ENCODE measurements around the gene RAD1.

RAD1 gene

GRCh38 chr5:34886392-34887119 lies 28.7 kb downstream of the RAD1 start:
- Histone ChIP-seq H3K27me3 (ENCODE audit: insufficient read depth, low read length) (no peaks in the 10 kb centered on the region), H3K9me3 (ENCODE audit: insufficient read depth, low read depth, low read length) (no peaks in the 10 kb centered on the region), H3K4me1 (ENCODE audit: insufficient read depth, low read length) (no peaks in the 10 kb centered on the region), H3K4me3 (ENCODE audit: low read length) (no peak overlapping the region), H3K27ac (ENCODE audit: low read length) (no peak overlapping the region), H3K36me3 (ENCODE audit: insufficient read depth, low read depth, low read length) (no peaks in the 10 kb centered on the region), H3K9ac (ENCODE audit: low read depth, low read length) (no peak overlapping the region)

GRCh38 chr5:34881246-34881645 lies 34.1 kb downstream of the RAD1 start:
- H3K4me3 ChIP-seq (ENCODE audit: low read length), result no peak overlapping the region
- no peak overlapping the region for H3K9ac ChIP-seq (ENCODE audit: low read depth, low read length)
- H3K9me3 ChIP-seq (ENCODE audit: insufficient read depth, low read depth, low read length), result peaks cover 4% of the 10 kb centered on the region; the same call in 1 of the 2 replicates
- H3K27ac ChIP-seq (ENCODE audit: low read length), result no peak overlapping the region
- H3K4me1 ChIP-seq (ENCODE audit: insufficient read depth, low read length), result no peaks in the 10 kb centered on the region
- H3K27me3 ChIP-seq (ENCODE audit: insufficient read depth, low read length), result no peaks in the 10 kb centered on the region
- no peaks in the 10 kb centered on the region for H3K36me3 ChIP-seq (ENCODE audit: insufficient read depth, low read depth, low read length)

- no peak overlapping the region for H3K9ac ChIP-seq (ENCODE audit: low read depth, low read length)
- H3K4me3 ChIP-seq (ENCODE audit: low read length), result no peak overlapping the region
- H3K27ac ChIP-seq (ENCODE audit: low read length), result no peak overlapping the region
- H3K9me3 ChIP-seq (ENCODE audit: insufficient read depth, low read depth, low read length), result peaks cover 5% of the 10 kb centered on the region; the same call in 1 of the 2 replicates
- no peaks in the 10 kb centered on the region for H3K36me3 ChIP-seq (ENCODE audit: insufficient read depth, low read depth, low read length)
- no peaks in the 10 kb centered on the region for H3K27me3 ChIP-seq (ENCODE audit: insufficient read depth, low read length)
- H3K4me1 ChIP-seq (ENCODE audit: insufficient read depth, low read length), result no peaks in the 10 kb centered on the region
Observed at GRCh38 chr5:34876275-34876674, 39.0 kb downstream of the RAD1 start.

GRCh38 chr5:34870382-34870781 lies 44.9 kb downstream of the RAD1 start:
- Histone ChIP-seq H3K27me3 (ENCODE audit: insufficient read depth, low read length) (no peaks in the 10 kb centered on the region), H3K9ac (ENCODE audit: low read depth, low read length) (no peak overlapping the region), H3K4me1 (ENCODE audit: insufficient read depth, low read length) (peaks cover 5% of the 10 kb centered on the region; the same call in 1 of the 2 replicates), H3K4me3 (ENCODE audit: low read length) (no peak overlapping the region), H3K9me3 (ENCODE audit: insufficient read depth, low read depth, low read length) (no peaks in the 10 kb centered on the region), H3K27ac (ENCODE audit: low read length) (no peak overlapping the region), H3K36me3 (ENCODE audit: insufficient read depth, low read depth, low read length) (no peaks in the 10 kb centered on the region)

GRCh38 chr5:34869256-34869655 lies 46.0 kb downstream of the RAD1 start:
- Histone ChIP-seq H3K4me3 (ENCODE audit: low read length) (no peak overlapping the region), H3K9me3 (ENCODE audit: insufficient read depth, low read depth, low read length) (no peaks in the 10 kb centered on the region), H3K27me3 (ENCODE audit: insufficient read depth, low read length) (no peaks in the 10 kb centered on the region), H3K4me1 (ENCODE audit: insufficient read depth, low read length) (peaks cover 15% of the 10 kb centered on the region; the same call in 1 of the 2 replicates), H3K9ac (ENCODE audit: low read depth, low read length) (no peak overlapping the region), H3K36me3 (ENCODE audit: insufficient read depth, low read depth, low read length) (no peaks in the 10 kb centered on the region), H3K27ac (ENCODE audit: low read length) (no peak overlapping the region)

GRCh38 chr5:34868791-34869190 lies 46.5 kb downstream of the RAD1 start:
- H3K36me3 ChIP-seq (ENCODE audit: insufficient read depth, low read depth, low read length), result no peaks in the 10 kb centered on the region
- H3K27ac ChIP-seq (ENCODE audit: low read length), result no peak overlapping the region
- peaks cover 19% of the 10 kb centered on the region; the same call in 1 of the 2 replicates for H3K4me1 ChIP-seq (ENCODE audit: insufficient read depth, low read length)
- H3K9ac ChIP-seq (ENCODE audit: low read depth, low read length), result no peak overlapping the region
- H3K4me3 ChIP-seq (ENCODE audit: low read length), result no peak overlapping the region
- no peaks in the 10 kb centered on the region for H3K9me3 ChIP-seq (ENCODE audit: insufficient read depth, low read depth, low read length)
- no peaks in the 10 kb centered on the region for H3K27me3 ChIP-seq (ENCODE audit: insufficient read depth, low read length)

- H3K27me3 ChIP-seq (ENCODE audit: insufficient read depth, low read length), result no peaks in the 10 kb centered on the region
- no peak overlapping the region for H3K9ac ChIP-seq (ENCODE audit: low read depth, low read length)
- H3K4me3 ChIP-seq (ENCODE audit: low read length), result no peak overlapping the region
- H3K36me3 ChIP-seq (ENCODE audit: insufficient read depth, low read depth, low read length), result no peaks in the 10 kb centered on the region
- no peak overlapping the region for H3K27ac ChIP-seq (ENCODE audit: low read length)
- H3K9me3 ChIP-seq (ENCODE audit: insufficient read depth, low read depth, low read length), result no peaks in the 10 kb centered on the region
- H3K4me1 ChIP-seq (ENCODE audit: insufficient read depth, low read length), result peaks cover 27% of the 10 kb centered on the region; the same call in 1 of the 2 replicates
Observed at GRCh38 chr5:34867660-34868059, 47.6 kb downstream of the RAD1 start.

GRCh38 chr5:34866989-34867471 lies 48.3 kb downstream of the RAD1 start:
- Histone ChIP-seq H3K27ac (ENCODE audit: low read length) (no peak overlapping the region), H3K4me1 (ENCODE audit: insufficient read depth, low read length) (peaks cover 27% of the 10 kb centered on the region; the same call in 1 of the 2 replicates), H3K4me3 (ENCODE audit: low read length) (no peak overlapping the region), H3K9me3 (ENCODE audit: insufficient read depth, low read depth, low read length) (no peaks in the 10 kb centered on the region), H3K9ac (ENCODE audit: low read depth, low read length) (peak overlapping the region; percentile 20; the same call in 1 of the 2 replicates), H3K27me3 (ENCODE audit: insufficient read depth, low read length) (no peaks in the 10 kb centered on the region), H3K36me3 (ENCODE audit: insufficient read depth, low read depth, low read length) (no peaks in the 10 kb centered on the region)

GRCh38 chr5:34865091-34865490 lies 50.2 kb downstream of the RAD1 start:
- Histone ChIP-seq H3K4me3 (ENCODE audit: low read length) (no peak overlapping the region), H3K9ac (ENCODE audit: low read depth, low read length) (no peak overlapping the region; the same call in 1 of the 2 replicates), H3K27ac (ENCODE audit: low read length) (no peak overlapping the region), H3K36me3 (ENCODE audit: insufficient read depth, low read depth, low read length) (no peaks in the 10 kb centered on the region), H3K27me3 (ENCODE audit: insufficient read depth, low read length) (no peaks in the 10 kb centered on the region), H3K9me3 (ENCODE audit: insufficient read depth, low read depth, low read length) (no peaks in the 10 kb centered on the region), H3K4me1 (ENCODE audit: insufficient read depth, low read length) (peaks cover 27% of the 10 kb centered on the region; the same call in 1 of the 2 replicates)

- Histone ChIP-seq H3K36me3 (ENCODE audit: insufficient read depth, low read depth, low read length) (no peaks in the 10 kb centered on the region), H3K4me3 (ENCODE audit: low read length) (peak overlapping the region; percentile 28), H3K4me1 (ENCODE audit: insufficient read depth, low read length) (peaks cover 27% of the 10 kb centered on the region; the same call in 1 of the 2 replicates), H3K27me3 (ENCODE audit: insufficient read depth, low read length) (no peaks in the 10 kb centered on the region), H3K9ac (ENCODE audit: low read depth, low read length) (peak overlapping the region; percentile 39; the same call in 1 of the 2 replicates), H3K27ac (ENCODE audit: low read length) (peak overlapping the region; percentile 29), H3K9me3 (ENCODE audit: insufficient read depth, low read depth, low read length) (no peaks in the 10 kb centered on the region)
Observed at GRCh38 chr5:34863946-34864345, 51.4 kb downstream of the RAD1 start.

- Histone ChIP-seq H3K4me1 (ENCODE audit: insufficient read depth, low read length) (peaks cover 12% of the 10 kb centered on the region; the same call in 1 of the 2 replicates), H3K27ac (ENCODE audit: low read length) (no peak overlapping the region), H3K9me3 (ENCODE audit: insufficient read depth, low read depth, low read length) (no peaks in the 10 kb centered on the region), H3K27me3 (ENCODE audit: insufficient read depth, low read length) (no peaks in the 10 kb centered on the region), H3K36me3 (ENCODE audit: insufficient read depth, low read depth, low read length) (no peaks in the 10 kb centered on the region), H3K9ac (ENCODE audit: low read depth, low read length) (no peak overlapping the region), H3K4me3 (ENCODE audit: low read length) (no peak overlapping the region)
Observed at GRCh38 chr5:34859253-34859652, 56.1 kb downstream of the RAD1 start.

- peaks cover 8% of the 10 kb centered on the region; the same call in 1 of the 2 replicates for H3K4me1 ChIP-seq (ENCODE audit: insufficient read depth, low read length)
- no peak overlapping the region for H3K9ac ChIP-seq (ENCODE audit: low read depth, low read length)
- no peak overlapping the region for H3K27ac ChIP-seq (ENCODE audit: low read length)
- H3K36me3 ChIP-seq (ENCODE audit: insufficient read depth, low read depth, low read length), result no peaks in the 10 kb centered on the region
- no peak overlapping the region for H3K4me3 ChIP-seq (ENCODE audit: low read length)
- H3K27me3 ChIP-seq (ENCODE audit: insufficient read depth, low read length), result no peaks in the 10 kb centered on the region
- H3K9me3 ChIP-seq (ENCODE audit: insufficient read depth, low read depth, low read length), result no peaks in the 10 kb centered on the region
Observed at GRCh38 chr5:34858790-34859189, 56.5 kb downstream of the RAD1 start.

Data from iPS-20b (cell line).